CD4-positive, alpha-beta memory T cell (primary cell): ENCODE data around the gene SQSTM1. TPM values are rescaled to one million over a fixed set of nuclear protein-coding genes. Genes with fewer than 3 reads are reported as not detected.

Source experiments
- CTCF ChIA-PET: fragments of 350-600 bp; sonication (Branson Sonifier 250); formaldehyde crosslinking; loops from one replicate; lab custom pipeline; 2021; ENCODE audit warnings: inconsistent platforms; ENCODE audit not compliant: partially characterized antibody; lab: Charles Lee
- POLR2A ChIA-PET: fragments of 350-600 bp; sonication (Branson Sonifier 250); formaldehyde crosslinking; loops from one replicate; lab custom pipeline; 2021; ENCODE audit not compliant: partially characterized antibody; lab: Charles Lee
- DNase-seq, 5 donors: peaks; one replicate each; pipeline versions ENCODE4 v3.0.0 to v3.0.0-alpha.2; 2020 to 2022; ENCODE audit warnings: mixed read lengths in 1 of 5
- H3K27ac ChIP-seq: one replicate; pipeline ENCODE4 v1.7.0; 2013; ENCODE audit warnings: low read depth, low read length
- H3K27me3 ChIP-seq: 2 replicates; pipeline ENCODE4 v1.7.0; 2013; ENCODE audit warnings: mild to moderate bottlenecking, low read length, moderate library complexity; ENCODE audit not compliant: insufficient read depth
- H3K36me3 ChIP-seq: 2 replicates; pipeline ENCODE4 v1.7.0; 2013; ENCODE audit warnings: mild to moderate bottlenecking, low read length, moderate library complexity; ENCODE audit not compliant: insufficient read depth
- H3K4me1 ChIP-seq: 2 replicates; pipeline ENCODE4 v1.7.0; 2013; ENCODE audit warnings: mild to moderate bottlenecking, low read length, moderate library complexity; ENCODE audit not compliant: insufficient read depth
- H3K4me3 ChIP-seq, 2 donors: one replicate each; pipeline ENCODE4 v1.7.0; 2013; ENCODE audit warnings: low read length in 2 of 2, mild to moderate bottlenecking in 1 of 2
- H3K9me3 ChIP-seq, 2 donors: one replicate each; pipeline ENCODE4 v1.7.0; 2013; ENCODE audit warnings: low read length in 2 of 2, control low read depth in 1 of 2; ENCODE audit not compliant: control insufficient read depth in 1 of 2
- H3K27ac Mint-ChIP-seq, 7 donors: one replicate each; pipeline ENCODE4 v1.8.0; 2020 to 2021; ENCODE audit warnings: mixed read lengths in 7 of 7, mild to moderate bottlenecking in 6 of 7, inconsistent platforms in 3 of 7, moderate library complexity in 3 of 7
- H3K27me3 Mint-ChIP-seq, 2 donors: one replicate each; pipeline ENCODE4 v1.8.0; 2020 to 2021; ENCODE audit warnings: mixed read lengths in 2 of 2
- H3K36me3 Mint-ChIP-seq, 2 donors: one replicate each; pipeline ENCODE4 v1.8.0; 2020 to 2021; ENCODE audit warnings: mixed read lengths in 2 of 2, inconsistent platforms in 1 of 2, mild to moderate bottlenecking in 1 of 2
- H3K4me1 Mint-ChIP-seq, 4 donors: one replicate each; pipeline ENCODE4 v1.8.0; 2020 to 2021; ENCODE audit warnings: mixed read lengths in 4 of 4, mild to moderate bottlenecking in 1 of 4
- H3K4me3 Mint-ChIP-seq, 8 donors: one replicate each; pipeline ENCODE4 v1.8.0; 2020 to 2021; ENCODE audit warnings: mixed read lengths in 8 of 8, mild to moderate bottlenecking in 7 of 8, moderate library complexity in 6 of 8, inconsistent platforms in 3 of 8
- H3K9me3 Mint-ChIP-seq, 8 donors: one replicate each; pipeline ENCODE4 v1.8.0; 2020 to 2021; ENCODE audit warnings: mixed read lengths in 8 of 8, mild to moderate bottlenecking in 5 of 8, inconsistent platforms in 3 of 8, moderate library complexity in 1 of 8
- intact Hi-C: fragments of 100-400 bp; cut with micrococcal nuclease; formaldehyde crosslinking; loops from one replicate; pipeline ENCODE4 v1.15.1; 2023
- polyA plus RNA-seq, 2 donors: library from polyadenylated mRNA; unstranded; fragments of 300-500 nt; fragmentation: Illumina TruSeq; gene quantifications; one replicate each; pipeline ENCODE4 v1.2.3, GENCODE V29; 2021
- total RNA-seq, 2 experiments: library from RNA; stranded (reverse); gene quantifications; one replicate each; pipeline ENCODE4 v1.2.3, GENCODE V29; 2021

The SQSTM1 gene
- total and polyA plus RNA-seq, 4 experiments from 2014 or later: 188 to 303 (median 256) TPM

DNA sequence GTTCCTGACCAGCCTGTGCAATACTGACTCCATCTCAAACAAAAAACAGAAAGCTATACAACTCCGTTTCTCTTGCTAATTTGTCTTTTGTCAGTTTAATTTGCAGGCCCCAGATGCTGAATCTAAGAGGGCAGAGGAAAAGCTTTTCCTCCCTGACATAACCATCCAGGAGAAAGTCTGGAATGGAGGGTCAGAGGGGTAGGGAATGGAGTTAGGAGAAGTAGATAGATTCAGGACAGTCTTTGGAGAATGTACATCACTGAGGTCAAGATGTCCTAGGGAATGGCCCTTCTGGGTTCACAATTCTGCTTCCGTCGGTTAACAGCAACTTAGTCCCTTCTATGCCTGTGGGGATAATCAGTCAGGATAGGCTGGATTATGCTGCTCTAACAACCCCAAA is 6.6 kb upstream of the SQSTM1 start:
- peaks cover 0 to 2% of the 10 kb centered on the region in 2 donors for H3K27me3 Mint-ChIP-seq
- H3K36me3 Mint-ChIP-seq: peaks cover 11 to 17% of the 10 kb centered on the region in 2 donors
- peaks cover 8 to 19% (median 15%) of the 10 kb centered on the region in 4 donors for H3K4me1 Mint-ChIP-seq
- Histone ChIP-seq H3K4me3 (no peak overlapping the region), H3K4me1 (peaks cover 17% of the 10 kb centered on the region), H3K36me3 (peaks cover 5% of the 10 kb centered on the region), H3K27ac (no peak overlapping the region), H3K9me3 (no peaks in the 10 kb centered on the region), H3K27me3 (no peaks in the 10 kb centered on the region)
- H3K4me3 Mint-ChIP-seq: no peak overlapping the region
- no peaks in the 10 kb centered on the region for H3K9me3 Mint-ChIP-seq
- peak overlapping the region in 2 of 7 donors; percentile 30 to 76 for H3K27ac Mint-ChIP-seq
- ChIA-PET CTCF (interaction anchor here (4.3 kb wide), 1 partner anchor 13 kb away, joined by 25 read pairs; no protein-coding TSS in a partner anchor), POLR2A (interaction anchor here (1.1 kb wide), 1 partner anchor 20 kb away, joined by 3 read pairs; the partner anchor contains the start of gene LTC4S)
- DNase-seq: no peak
- intact Hi-C loops: no loop called here

DNA sequence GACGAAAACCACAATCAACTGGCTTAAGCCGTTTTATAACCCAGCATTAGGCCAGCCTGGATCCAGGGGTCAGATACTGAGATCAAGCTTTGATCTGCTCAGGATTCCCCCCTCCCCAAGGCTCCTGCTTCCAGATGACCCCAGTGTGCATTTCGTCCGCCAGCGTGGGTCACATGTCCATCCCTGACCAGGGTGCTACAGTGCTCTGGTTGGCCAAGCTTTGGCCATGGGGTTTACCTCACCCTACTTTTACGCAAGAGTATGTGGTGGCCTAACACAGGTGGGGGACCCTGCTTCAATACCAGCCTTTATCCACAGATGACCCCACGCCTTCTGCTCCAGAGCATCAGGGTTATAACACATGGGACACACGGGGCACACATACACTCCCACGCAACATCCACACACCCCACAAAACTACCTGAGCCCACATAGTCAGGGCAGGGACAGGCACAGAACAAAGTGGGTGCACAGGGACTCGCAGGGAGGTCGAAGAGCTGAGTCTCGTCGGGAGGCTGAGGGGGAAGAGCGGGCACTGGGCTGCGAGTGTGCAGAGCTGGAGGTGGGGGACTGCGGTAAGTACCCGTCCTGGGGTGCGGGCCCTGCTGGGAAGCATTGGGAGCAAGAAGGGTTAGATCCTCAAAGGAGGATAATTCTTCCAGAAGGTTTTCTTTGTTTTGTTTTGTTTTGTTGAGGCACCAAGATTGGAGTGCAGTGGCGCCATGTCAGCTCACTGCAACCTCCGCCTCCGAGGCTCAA is 5.0 kb upstream of the SQSTM1 start:
- DNase-seq: peak in 1 of 5 donors; percentile 22
- Histone ChIP-seq H3K27me3 (no peaks in the 10 kb centered on the region), H3K9me3 (no peaks in the 10 kb centered on the region), H3K27ac (no peak overlapping the region), H3K36me3 (peaks cover 5% of the 10 kb centered on the region), H3K4me1 (peaks cover 32% of the 10 kb centered on the region), H3K4me3 (no peak overlapping the region)
- Mint-ChIP-seq H3K36me3 (peaks cover 11 to 17% of the 10 kb centered on the region in 2 donors), H3K27ac (peak overlapping the region in 4 of 7 donors; percentile 54 to 79 (median 62)), H3K4me1 (peaks cover 15 to 28% (median 23%) of the 10 kb centered on the region in 4 donors), H3K4me3 (peak overlapping the region in 4 of 8 donors; percentile 3 to 36 (median 30)), H3K27me3 (peaks cover 0 to 2% of the 10 kb centered on the region in 2 donors), H3K9me3 (no peaks in the 10 kb centered on the region)
- intact Hi-C loops: no loop called here
- ChIA-PET CTCF (no interaction called here), POLR2A (interaction anchor here (0.7 to 1.3 kb wide), 2 partner anchors 19 to 66 kb away, joined by 4 to 5 read pairs; no protein-coding TSS in a partner anchor)

GRCh38 chr5:179816401-179816795 is 4.3 kb upstream of the SQSTM1 start:
- peak overlapping the region in 1 of 8 donors; percentile 43 for H3K4me3 Mint-ChIP-seq
- ChIA-PET POLR2A (interaction anchor here (1.1 to 7.5 kb wide), 3 partner anchors 11 to 22 kb away, joined by 4 to 159 read pairs (median 6); partner anchors contain the start of genes LTC4S and MGAT4B), CTCF (interaction anchor here (1.1 kb wide), 1 partner anchor 15 kb away, joined by 3 read pairs; no protein-coding TSS in a partner anchor)
- peaks cover 15 to 29% (median 23%) of the 10 kb centered on the region in 4 donors for H3K4me1 Mint-ChIP-seq
- H3K27me3 ChIP-seq: no peaks in the 10 kb centered on the region
- no peak for DNase-seq
- H3K36me3 Mint-ChIP-seq: peaks cover 11 to 18% of the 10 kb centered on the region in 2 donors
- H3K4me3 ChIP-seq: no peak overlapping the region
- peaks cover 0 to 1% (median 0%) of the 10 kb centered on the region in 8 donors for H3K9me3 Mint-ChIP-seq
- intact Hi-C loops: no loop called here
- H3K27me3 Mint-ChIP-seq: peaks cover 0 to 2% of the 10 kb centered on the region in 2 donors
- H3K27ac Mint-ChIP-seq: peak overlapping the region in 2 of 7 donors; percentile 31 to 59
- peaks cover 5% of the 10 kb centered on the region for H3K36me3 ChIP-seq
- H3K27ac ChIP-seq: no peak overlapping the region
- H3K9me3 ChIP-seq: no peaks in the 10 kb centered on the region
- peaks cover 32% of the 10 kb centered on the region for H3K4me1 ChIP-seq

GRCh38 chr5:179816796-179817469 is 3.8 kb upstream of the SQSTM1 start:
- no peaks in the 10 kb centered on the region for H3K9me3 ChIP-seq
- Mint-ChIP-seq H3K36me3 (peaks cover 13 to 23% of the 10 kb centered on the region in 2 donors), H3K4me3 (peak overlapping the region in 3 of 8 donors; percentile 15 to 67 (median 48)), H3K27me3 (peaks cover 0 to 4% of the 10 kb centered on the region in 2 donors), H3K9me3 (peaks cover 0 to 5% (median 0%) of the 10 kb centered on the region in 8 donors), H3K4me1 (peaks cover 17 to 35% (median 26%) of the 10 kb centered on the region in 4 donors), H3K27ac (peak overlapping the region in 1 of 7 donors; percentile 31)
- no peaks in the 10 kb centered on the region for H3K27me3 ChIP-seq
- peaks cover 34% of the 10 kb centered on the region for H3K4me1 ChIP-seq
- intact Hi-C loops: no loop called here
- ChIA-PET CTCF (interaction anchor here (1.1 kb wide), 1 partner anchor 15 kb away, joined by 3 read pairs; no protein-coding TSS in a partner anchor), POLR2A (interaction anchor here (0.5 to 7.5 kb wide), 3 partner anchors 11 to 58 kb away, joined by 4 to 159 read pairs (median 6); partner anchors contain the start of genes LTC4S and MGAT4B)
- H3K27ac ChIP-seq: no peak overlapping the region
- peak in 1 of 5 donors; percentile 18 for DNase-seq
- peaks cover 5% of the 10 kb centered on the region for H3K36me3 ChIP-seq
- no peak overlapping the region for H3K4me3 ChIP-seq

DNA sequence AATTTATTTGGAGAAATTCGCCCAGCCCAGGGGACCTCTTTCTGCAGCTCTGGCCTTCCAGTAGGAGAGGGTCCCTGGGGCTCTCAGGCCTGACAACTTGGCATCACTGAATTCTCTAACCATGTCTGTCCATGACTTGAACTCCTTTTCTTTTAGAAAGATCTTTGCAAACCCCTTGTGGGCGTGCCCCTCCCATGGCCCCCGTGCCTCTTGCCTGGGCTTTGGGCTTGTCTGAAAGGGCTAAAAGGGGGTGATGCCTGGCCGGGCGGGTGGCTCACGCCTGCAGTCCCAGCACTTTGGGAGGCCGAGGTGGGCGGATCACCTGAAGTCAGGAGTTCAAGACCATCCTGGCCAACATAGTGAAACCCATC is 3.2 kb upstream of the SQSTM1 start:
- intact Hi-C loops: no loop called here
- peaks cover 0 to 5% (median 0%) of the 10 kb centered on the region in 8 donors for H3K9me3 Mint-ChIP-seq
- H3K4me1 Mint-ChIP-seq: peaks cover 22 to 40% (median 31%) of the 10 kb centered on the region in 4 donors
- CTCF ChIA-PET: interaction anchor here (1.0 to 1.1 kb wide), 2 partner anchors 16 to 91 kb away, joined by 3 read pairs; no protein-coding TSS in a partner anchor
- H3K4me3 Mint-ChIP-seq: peak overlapping the region in 7 of 8 donors; percentile 13 to 71 (median 31)
- Histone ChIP-seq H3K27ac (no peak overlapping the region), H3K27me3 (no peaks in the 10 kb centered on the region), H3K36me3 (peaks cover 6% of the 10 kb centered on the region), H3K4me3 (no peak overlapping the region), H3K4me1 (peaks cover 39% of the 10 kb centered on the region), H3K9me3 (no peaks in the 10 kb centered on the region)
- POLR2A ChIA-PET: interaction anchor here (0.5 to 7.5 kb wide), 4 partner anchors 12 to 58 kb away, joined by 3 to 159 read pairs (median 5); partner anchors contain the start of genes LTC4S and MGAT4B
- H3K27ac Mint-ChIP-seq: peak overlapping the region in 4 of 7 donors; percentile 91 to 96 (median 94)
- H3K36me3 Mint-ChIP-seq: peaks cover 16 to 28% of the 10 kb centered on the region in 2 donors
- peaks cover 0 to 4% of the 10 kb centered on the region in 2 donors for H3K27me3 Mint-ChIP-seq
- peak in 1 of 5 donors; percentile 37 for DNase-seq

GRCh38 chr5:179817890-179818745 is 2.6 kb upstream of the SQSTM1 start:
- H3K4me1 ChIP-seq: peaks cover 46% of the 10 kb centered on the region
- ChIA-PET CTCF (interaction anchor here (1.0 to 1.1 kb wide), 2 partner anchors 16 to 90 kb away, joined by 3 read pairs; no protein-coding TSS in a partner anchor), POLR2A (interaction anchor here (1.2 to 7.5 kb wide), 3 partner anchors 13 to 39 kb away, joined by 3 to 159 read pairs (median 68); partner anchors contain the start of genes LTC4S and MGAT4B)
- intact Hi-C loops: no loop called here
- peak overlapping the region; percentile 99 for H3K27ac ChIP-seq
- Mint-ChIP-seq H3K27me3 (peaks cover 0 to 4% of the 10 kb centered on the region in 2 donors), H3K4me1 (peaks cover 25 to 47% (median 34%) of the 10 kb centered on the region in 4 donors), H3K27ac (peak overlapping the region; percentile 73 to 96 (median 93)), H3K36me3 (peaks cover 12 to 29% of the 10 kb centered on the region in 2 donors), H3K9me3 (peaks cover 0 to 5% (median 0%) of the 10 kb centered on the region in 8 donors), H3K4me3 (peak overlapping the region; percentile 78 to 88 (median 82))
- no peak for DNase-seq
- H3K36me3 ChIP-seq: peaks cover 10% of the 10 kb centered on the region
- H3K4me3 ChIP-seq: peak overlapping the region in 1 of 2 donors; percentile 45
- no peaks in the 10 kb centered on the region for H3K9me3 ChIP-seq
- no peaks in the 10 kb centered on the region for H3K27me3 ChIP-seq
